Astrocyte (in vitro differentiated cells and primary cell): ENCODE measurements around the gene ATP10A.

Source experiments
- CTCF ChIP-seq: IDR thresholded peaks from 2 replicates; pipeline ENCODE4 v1.5.1; 2011; ENCODE audit warnings: low read depth, mild to moderate bottlenecking, inconsistent platforms, low read length, moderate library complexity; ENCODE audit not compliant: insufficient read depth
- EZH2 ChIP-seq: IDR thresholded peaks from 2 replicates; pipeline ENCODE4 v1.6.1; 2012; ENCODE audit warnings: mild to moderate bottlenecking, low read length, inconsistent platforms; ENCODE audit not compliant: insufficient read depth

- no peak for TF ChIP-seq CTCF
- no peak for TF ChIP-seq EZH2
These were observed 1.1 kb downstream of the ATP10A start for GRCh38 chr15:25862071-25862471.
